HG02884 (cell line): ENCODE results near the gene CHAMP1.
A peak's percentile ranks its signal among the peaks of the same experiment; 100 is the strongest.

Experiments used
- ATAC-seq: cut with Tn5 transposase; IDR thresholded peaks from one replicate; pipeline ENCODE4 v1.9.1; 2021; ENCODE audit warnings: mild to moderate bottlenecking, moderate library complexity; ENCODE audit not compliant: unreplicated experiment

CHAMP1 gene

GRCh38 chr13:114296902-114297301 is 17.4 kb upstream of the CHAMP1 start:
- no peak for ATAC-seq

- ATAC-seq: no peak
These were observed 15.4 kb upstream of the CHAMP1 start for GRCh38 chr13:114298866-114299265.

GRCh38 chr13:114299604-114300305 is 14.5 kb upstream of the CHAMP1 start:
- no peak for ATAC-seq

GRCh38 chr13:114303700-114304327 is 10.5 kb upstream of the CHAMP1 start:
- no peak for ATAC-seq

GRCh38 chr13:114304346-114305034 is 9.8 kb upstream of the CHAMP1 start:
- no peak for ATAC-seq

GRCh38 chr13:114309086-114309485 is 5.2 kb upstream of the CHAMP1 start:
- no peak for ATAC-seq

GRCh38 chr13:114309806-114310410 is 4.4 kb upstream of the CHAMP1 start:
- ATAC-seq: no peak

GRCh38 chr13:114310956-114311355 is 3.3 kb upstream of the CHAMP1 start:
- ATAC-seq: no peak

- ATAC-seq: no peak
These were observed 2.9 kb upstream of the CHAMP1 start for GRCh38 chr13:114311387-114311786.

GRCh38 chr13:114311908-114312307 is 2.4 kb upstream of the CHAMP1 start:
- no peak for ATAC-seq

GRCh38 chr13:114313061-114313860 is 1.0 kb upstream of the CHAMP1 start:
- ATAC-seq: no peak

- peak; percentile 6 for ATAC-seq
These were observed 927 bp downstream of the CHAMP1 start for GRCh38 chr13:114315074-114315785.

GRCh38 chr13:114318624-114319023 is 4.3 kb downstream of the CHAMP1 start:
- no peak for ATAC-seq

- ATAC-seq: no peak
These were observed 5.2 kb downstream of the CHAMP1 start for GRCh38 chr13:114319441-114319913.

- ATAC-seq: no peak
These were observed 5.8 kb downstream of the CHAMP1 start for GRCh38 chr13:114320065-114320464.

- no peak for ATAC-seq
These were observed 7.0 kb downstream of the CHAMP1 start for GRCh38 chr13:114321256-114321655.

GRCh38 chr13:114323349-114323748 is 9.0 kb downstream of the CHAMP1 start:
- no peak for ATAC-seq

- ATAC-seq: no peak
These were observed 10.0 kb downstream of the CHAMP1 start for GRCh38 chr13:114324334-114324733.

- no peak for ATAC-seq
These were observed 11.4 kb downstream of the CHAMP1 start for GRCh38 chr13:114325729-114326128.

GRCh38 chr13:114328034-114328433 is 13.7 kb downstream of the CHAMP1 start:
- ATAC-seq: no peak
